SK-N-SH (cell line): ENCODE results near the gene STARD13. TPM values are rescaled to one million over a fixed set of nuclear protein-coding genes. Genes with fewer than 3 reads are reported as not detected.

Experiments used
- CTCF ChIA-PET: fragments of 300-600, 350-600 bp; formaldehyde crosslinking; extraction: SDS; loops from one replicate; lab custom pipeline; 2021; lab: Yijun Ruan, JAX
- POLR2A ChIA-PET: fragments of 350-600 bp; sonication (Branson Sonifier 250); formaldehyde crosslinking; extraction: SDS; loops from one replicate; lab custom pipeline; 2020; ENCODE audit warnings: antibody characterized with exemption, inconsistent platforms; lab: Yijun Ruan, JAX
- DNase-seq: peaks from one replicate; pipeline ENCODE4 v3.0.0; 2012
- H2AFZ ChIP-seq: fragments of 200-600 bp; sonication (generic); 2 replicates; pipeline ENCODE4 v1.8.1; 2016; ENCODE audit warnings: antibody characterized with exemption, mild to moderate bottlenecking, low read depth
- H3F3A ChIP-seq: fragments of 200-600 bp; sonication (generic); replicated peaks from 2 replicates; pipeline ENCODE3; 2016; ENCODE audit warnings: antibody characterized with exemption, mild to moderate bottlenecking; ENCODE audit not compliant: insufficient read depth
- H3K27ac ChIP-seq, 2 experiments: fragments of 200-500 bp in 1 of 2; fragments of 200-600 bp in 1 of 2; sonication (Bioruptor generic) in 1 of 2; sonication (generic), shearing (Covaris generic) in 1 of 2; 2 replicates each; pipeline versions ENCODE4 v1.5.1 to v1.6.1; 2014 to 2016; ENCODE audit warnings: low read depth in 2 of 2, inconsistent platforms in 1 of 2, low read length in 1 of 2, mild to moderate bottlenecking in 1 of 2, mixed read lengths in 1 of 2
- H3K27me3 ChIP-seq: fragments of 200-600 bp; sonication (generic), shearing (Covaris generic); 2 replicates; pipeline ENCODE4 v1.6.1; 2016; ENCODE audit warnings: mixed run types; ENCODE audit not compliant: insufficient read depth
- H3K36me3 ChIP-seq, 2 experiments: fragments of 200-500 bp in 1 of 2; fragments of 200-600 bp in 1 of 2; sonication (Bioruptor generic) in 1 of 2; sonication (generic) in 1 of 2; replicated peaks in 1 of 2; 2 replicates each; pipeline versions ENCODE3 to v1.5.1; 2014 to 2016; ENCODE audit warnings: low read length in 1 of 2, mild to moderate bottlenecking in 1 of 2; ENCODE audit not compliant: insufficient read depth in 2 of 2, control insufficient read depth in 1 of 2
- H3K4me1 ChIP-seq, 2 experiments: fragments of 200-500 bp in 1 of 2; fragments of 200-600 bp in 1 of 2; sonication (Bioruptor generic) in 1 of 2; sonication (generic), shearing (Covaris generic) in 1 of 2; 2 replicates each; pipeline versions ENCODE4 v1.5.1 to v1.6.1; 2014 to 2016; ENCODE audit warnings: low read depth in 1 of 2, low read length in 1 of 2, mixed run types in 1 of 2; ENCODE audit not compliant: insufficient read depth in 2 of 2, control insufficient read depth in 1 of 2
- H3K4me2 ChIP-seq: fragments of 200-600 bp; sonication (generic), shearing (Covaris generic); 2 replicates; pipeline ENCODE4 v1.6.1; 2017; ENCODE audit warnings: mixed run types
- H3K4me3 ChIP-seq, 2 experiments: fragments of 200-500 bp in 1 of 2; fragments of 200-600 bp in 1 of 2; sonication (Bioruptor generic) in 1 of 2; sonication (generic), shearing (Covaris generic) in 1 of 2; 2 replicates each; pipeline versions ENCODE4 v1.5.1 to v1.8.1; 2014 to 2016; ENCODE audit warnings: low read depth in 2 of 2, inconsistent platforms in 1 of 2, low read length in 1 of 2, mild to moderate bottlenecking in 1 of 2, mixed read lengths in 1 of 2, moderate library complexity in 1 of 2
- H3K79me2 ChIP-seq: fragments of 200-600 bp; sonication (generic); 2 replicates; pipeline ENCODE4 v1.8.1; 2017; ENCODE audit warnings: mild to moderate bottlenecking; ENCODE audit not compliant: insufficient read depth
- H3K9ac ChIP-seq: fragments of 200-600 bp; sonication (generic); 2 replicates; pipeline ENCODE4 v1.6.1; 2017; ENCODE audit warnings: mixed run types
- H3K9me2 ChIP-seq: fragments of 200-600 bp; sonication (generic); 2 replicates; pipeline ENCODE4 v1.6.1; 2017; ENCODE audit warnings: mixed run types
- H3K9me3 ChIP-seq: fragments of 200-600 bp; sonication (generic); 2 replicates; pipeline ENCODE4 v1.6.1; 2017; ENCODE audit warnings: mixed run types, mild to moderate bottlenecking, moderate library complexity
- H4K20me1 ChIP-seq: fragments of 200-600 bp; sonication (generic); 2 replicates; pipeline ENCODE4 v1.6.1; 2017; ENCODE audit warnings: mild to moderate bottlenecking, mixed run types; ENCODE audit not compliant: insufficient read depth
- CHD2 ChIP-seq: fragments of 150-350 bp; IDR thresholded peaks from 2 replicates; pipeline ENCODE4 v1.6.1; 2018; ENCODE audit warnings: low read length; ENCODE audit not compliant: partially characterized antibody
- ELF1 ChIP-seq: IDR thresholded peaks from 2 replicates; pipeline ENCODE4 v1.4.0; 2012
- FOXJ3 ChIP-seq: sonication (generic); formaldehyde crosslinking; IDR thresholded peaks from 2 replicates; pipeline ENCODE4 v1.5.1; 2020; ENCODE audit warnings: mild to moderate bottlenecking, missing genetic modification reagents
- FOXM1 ChIP-seq: IDR thresholded peaks from 2 replicates; pipeline ENCODE4 v1.4.0; 2012; ENCODE audit warnings: low read depth, mild to moderate bottlenecking
- MEF2A ChIP-seq: IDR thresholded peaks from 2 replicates; pipeline ENCODE4 v1.4.0; 2012; ENCODE audit warnings: low read depth, borderline replicate concordance
- NFIC ChIP-seq: IDR thresholded peaks from 2 replicates; pipeline ENCODE4 v1.4.0; 2012; ENCODE audit warnings: borderline replicate concordance
- NRF1 ChIP-seq: IDR thresholded peaks from 2 replicates; pipeline ENCODE4 v1.6.1; 2012; ENCODE audit warnings: low read depth, mild to moderate bottlenecking, low read length
- POLR2AphosphoS5 ChIP-seq: IDR thresholded peaks from 2 replicates; pipeline ENCODE4 v1.6.1; 2012; ENCODE audit warnings: low read depth, low read length
- RCOR1 ChIP-seq: fragments of 150-350 bp; IDR thresholded peaks from 2 replicates; pipeline ENCODE4 v1.6.1; 2017; ENCODE audit warnings: antibody characterized with exemption, low read length
- RFX5 ChIP-seq: IDR thresholded peaks from 2 replicates; pipeline ENCODE4 v1.6.1; 2012; ENCODE audit warnings: mild to moderate bottlenecking, improper control_type of control experiment, low read length
- RXRA ChIP-seq: IDR thresholded peaks from 2 replicates; pipeline ENCODE4 v1.4.0; 2012; ENCODE audit warnings: low read depth, mild to moderate bottlenecking, borderline replicate concordance
- SIN3A ChIP-seq: IDR thresholded peaks from 2 replicates; pipeline ENCODE4 v1.6.1; 2012; ENCODE audit warnings: low read depth, mild to moderate bottlenecking, low read length, moderate library complexity, borderline replicate concordance
- TEAD4 ChIP-seq: IDR thresholded peaks from 2 replicates; pipeline ENCODE4 v1.4.0; 2012; ENCODE audit warnings: mild to moderate bottlenecking, borderline replicate concordance; ENCODE audit not compliant: insufficient read depth
- YY1 ChIP-seq: IDR thresholded peaks from 2 replicates; pipeline ENCODE4 v1.4.0; 2012; ENCODE audit warnings: low read depth, mild to moderate bottlenecking
- WGBS: methylation state at CpG from one replicate; pipeline ENCODE4 v1.1.6; 2017; ENCODE audit warnings: low lambda C conversion rate; 5-methylcytosine and 5-hydroxymethylcytosine counted together
- polyA plus RNA-seq, 3 experiments: library from polyadenylated mRNA; depleted of rRNA; stranded (reverse); fragments of >200 nt; gene quantifications; 2 replicates each; pipeline ENCODE4 v1.2.3, GENCODE V29; 2012
- TF ChIP-seq, protein P1 (sequence below): IDR thresholded peaks from 2 replicates; pipeline ENCODE4 v1.4.0; 2012; ENCODE audit warnings: low read depth, borderline replicate concordance
- TF ChIP-seq, protein P2 (sequence below): IDR thresholded peaks from 2 replicates; pipeline ENCODE4 v1.6.1; 2012; ENCODE audit warnings: mild to moderate bottlenecking, low read depth, low read length, moderate library complexity
- TF ChIP-seq, protein P3 (sequence below): IDR thresholded peaks from 2 replicates; pipeline ENCODE4; 2012

Gene STARD13
- polyA plus RNA-seq, 1 of the 3 experiments (the other 2 are of a cell fraction), result 5.7 TPM

DNA sequence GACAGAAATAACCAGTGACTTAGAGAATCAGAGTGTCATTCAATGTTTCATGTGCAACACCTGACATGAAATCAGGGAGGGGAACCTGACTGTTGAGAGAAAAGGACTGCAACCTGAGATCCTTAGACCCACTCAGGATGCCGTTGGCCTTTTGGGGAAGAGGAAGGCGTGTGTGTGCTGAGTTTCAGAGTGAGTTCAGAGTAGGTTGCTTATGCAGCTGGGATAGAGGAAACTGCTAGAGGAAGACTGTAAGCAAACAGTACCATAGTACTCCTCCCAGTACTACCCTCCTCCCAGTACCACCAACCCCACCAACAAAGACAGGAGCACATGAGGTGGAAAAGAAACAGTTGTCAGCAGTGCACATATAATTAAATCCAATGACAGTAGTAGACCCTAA, 205.6 kb downstream of the STARD13 start:
- 74% methylated on average over 2 of the region's 2 CpGs for WGBS

DNA sequence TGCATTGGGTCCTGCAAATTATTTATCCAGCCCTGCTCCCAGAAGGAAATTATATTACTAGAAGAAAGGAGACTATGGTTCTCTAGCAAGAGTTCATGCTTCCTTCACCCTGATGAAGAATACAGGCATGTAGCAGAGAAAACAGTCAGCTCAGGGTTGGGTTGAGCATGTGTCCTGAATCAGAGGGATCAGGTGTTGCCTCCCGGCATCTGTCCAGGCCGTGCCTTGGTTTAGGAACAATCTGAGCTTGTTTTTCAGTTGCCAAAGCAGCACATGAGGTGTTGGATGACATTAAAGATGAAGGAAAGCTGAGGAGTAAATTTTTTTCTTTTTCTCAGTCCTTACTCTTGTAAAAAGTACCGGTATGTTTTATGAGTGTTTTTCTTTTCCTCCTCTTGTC, 207.3 kb downstream of the STARD13 start:
- Histone ChIP-seq H4K20me1 (no peaks in the 10 kb centered on the region), H3K27ac (no peak overlapping the region), H2AFZ (no peak overlapping the region), H3F3A (no peaks in the 10 kb centered on the region), H3K79me2 (no peaks in the 10 kb centered on the region), H3K9me3 (no peaks in the 10 kb centered on the region), H3K9ac (no peak overlapping the region), H3K9me2 (no peaks in the 10 kb centered on the region), H3K27me3 (no peaks in the 10 kb centered on the region), H3K4me2 (no peak overlapping the region), H3K4me1 (peaks cover 13 to 15% of the 10 kb centered on the region in 2 experiments; a peak in 3 of 4 replicates), H3K36me3 (no peaks in the 10 kb centered on the region), H3K4me3 (no peak overlapping the region)
- ChIA-PET CTCF (no interaction called here), POLR2A (no interaction called here)
- 91% methylated on average over 3 of the region's 3 CpGs for WGBS
- no peak for DNase-seq
- no peak for TF ChIP-seq CHD2
- no peak for TF ChIP-seq ELF1
- TF ChIP-seq MEF2A, result no peak
- TF ChIP-seq, protein P1, sequence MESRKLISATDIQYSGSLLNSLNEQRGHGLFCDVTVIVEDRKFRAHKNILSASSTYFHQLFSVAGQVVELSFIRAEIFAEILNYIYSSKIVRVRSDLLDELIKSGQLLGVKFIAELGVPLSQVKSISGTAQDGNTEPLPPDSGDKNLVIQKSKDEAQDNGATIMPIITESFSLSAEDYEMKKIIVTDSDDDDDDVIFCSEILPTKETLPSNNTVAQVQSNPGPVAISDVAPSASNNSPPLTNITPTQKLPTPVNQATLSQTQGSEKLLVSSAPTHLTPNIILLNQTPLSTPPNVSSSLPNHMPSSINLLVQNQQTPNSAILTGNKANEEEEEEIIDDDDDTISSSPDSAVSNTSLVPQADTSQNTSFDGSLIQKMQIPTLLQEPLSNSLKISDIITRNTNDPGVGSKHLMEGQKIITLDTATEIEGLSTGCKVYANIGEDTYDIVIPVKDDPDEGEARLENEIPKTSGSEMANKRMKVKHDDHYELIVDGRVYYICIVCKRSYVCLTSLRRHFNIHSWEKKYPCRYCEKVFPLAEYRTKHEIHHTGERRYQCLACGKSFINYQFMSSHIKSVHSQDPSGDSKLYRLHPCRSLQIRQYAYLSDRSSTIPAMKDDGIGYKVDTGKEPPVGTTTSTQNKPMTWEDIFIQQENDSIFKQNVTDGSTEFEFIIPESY, result no peak
- no peak for TF ChIP-seq POLR2AphosphoS5
- TF ChIP-seq SIN3A, result no peak
- TF ChIP-seq FOXM1, result no peak
- TF ChIP-seq TEAD4, result no peak
- TF ChIP-seq NRF1, result no peak
- no peak for TF ChIP-seq RFX5
- no peak for TF ChIP-seq RCOR1
- no peak for TF ChIP-seq YY1
- TF ChIP-seq FOXJ3 (CRISPR knock-in tag), result no peak

More for the DNA sequence above, 205.6 kb downstream of the STARD13 start:
- Histone ChIP-seq H3K27ac (no peak overlapping the region), H4K20me1 (no peaks in the 10 kb centered on the region), H3F3A (no peaks in the 10 kb centered on the region), H3K4me3 (no peak overlapping the region), H3K9me3 (no peaks in the 10 kb centered on the region), H3K36me3 (no peaks in the 10 kb centered on the region), H3K9ac (no peak overlapping the region), H2AFZ (no peak overlapping the region), H3K4me2 (no peak overlapping the region), H3K4me1 (peaks cover 7 to 15% of the 10 kb centered on the region in 2 experiments; a peak in 3 of 4 replicates), H3K9me2 (no peaks in the 10 kb centered on the region), H3K27me3 (no peaks in the 10 kb centered on the region), H3K79me2 (no peaks in the 10 kb centered on the region)
- POLR2A ChIA-PET, result no interaction called here
- DNase-seq, result no peak
- TF ChIP-seq RXRA (no peak), MEF2A (no peak), NFIC (no peak), SIN3A (no peak), YY1 (no peak), FOXJ3 (CRISPR knock-in tag) (no peak)
- TF ChIP-seq, protein P2, sequence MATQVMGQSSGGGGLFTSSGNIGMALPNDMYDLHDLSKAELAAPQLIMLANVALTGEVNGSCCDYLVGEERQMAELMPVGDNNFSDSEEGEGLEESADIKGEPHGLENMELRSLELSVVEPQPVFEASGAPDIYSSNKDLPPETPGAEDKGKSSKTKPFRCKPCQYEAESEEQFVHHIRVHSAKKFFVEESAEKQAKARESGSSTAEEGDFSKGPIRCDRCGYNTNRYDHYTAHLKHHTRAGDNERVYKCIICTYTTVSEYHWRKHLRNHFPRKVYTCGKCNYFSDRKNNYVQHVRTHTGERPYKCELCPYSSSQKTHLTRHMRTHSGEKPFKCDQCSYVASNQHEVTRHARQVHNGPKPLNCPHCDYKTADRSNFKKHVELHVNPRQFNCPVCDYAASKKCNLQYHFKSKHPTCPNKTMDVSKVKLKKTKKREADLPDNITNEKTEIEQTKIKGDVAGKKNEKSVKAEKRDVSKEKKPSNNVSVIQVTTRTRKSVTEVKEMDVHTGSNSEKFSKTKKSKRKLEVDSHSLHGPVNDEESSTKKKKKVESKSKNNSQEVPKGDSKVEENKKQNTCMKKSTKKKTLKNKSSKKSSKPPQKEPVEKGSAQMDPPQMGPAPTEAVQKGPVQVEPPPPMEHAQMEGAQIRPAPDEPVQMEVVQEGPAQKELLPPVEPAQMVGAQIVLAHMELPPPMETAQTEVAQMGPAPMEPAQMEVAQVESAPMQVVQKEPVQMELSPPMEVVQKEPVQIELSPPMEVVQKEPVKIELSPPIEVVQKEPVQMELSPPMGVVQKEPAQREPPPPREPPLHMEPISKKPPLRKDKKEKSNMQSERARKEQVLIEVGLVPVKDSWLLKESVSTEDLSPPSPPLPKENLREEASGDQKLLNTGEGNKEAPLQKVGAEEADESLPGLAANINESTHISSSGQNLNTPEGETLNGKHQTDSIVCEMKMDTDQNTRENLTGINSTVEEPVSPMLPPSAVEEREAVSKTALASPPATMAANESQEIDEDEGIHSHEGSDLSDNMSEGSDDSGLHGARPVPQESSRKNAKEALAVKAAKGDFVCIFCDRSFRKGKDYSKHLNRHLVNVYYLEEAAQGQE, result no peak
- TF ChIP-seq, protein P3, sequence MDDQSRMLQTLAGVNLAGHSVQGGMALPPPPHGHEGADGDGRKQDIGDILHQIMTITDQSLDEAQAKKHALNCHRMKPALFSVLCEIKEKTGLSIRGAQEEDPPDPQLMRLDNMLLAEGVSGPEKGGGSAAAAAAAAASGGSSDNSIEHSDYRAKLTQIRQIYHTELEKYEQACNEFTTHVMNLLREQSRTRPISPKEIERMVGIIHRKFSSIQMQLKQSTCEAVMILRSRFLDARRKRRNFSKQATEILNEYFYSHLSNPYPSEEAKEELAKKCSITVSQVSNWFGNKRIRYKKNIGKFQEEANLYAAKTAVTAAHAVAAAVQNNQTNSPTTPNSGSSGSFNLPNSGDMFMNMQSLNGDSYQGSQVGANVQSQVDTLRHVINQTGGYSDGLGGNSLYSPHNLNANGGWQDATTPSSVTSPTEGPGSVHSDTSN, result no peak
- CTCF ChIA-PET, result no interaction called here
